NOMO-1 treated with DMSO at 0.1 percent for 48 hours (cell line): ENCODE measurements around the gene FCER2.
A peak's percentile ranks its signal among the peaks of the same experiment; 100 is the strongest.
"Not testable (repeated sequence)": the region's sequence is repeated elsewhere in the genome, so short reads cannot be mapped to it uniquely, and the experiment has no call there.

Experiments used
- DNase-seq: peaks from one replicate; lab custom pipeline; 2025; ENCODE audit not compliant: unreplicated experiment; lab: John Stamatoyannopoulos, UW

Gene FCER2, protein sequence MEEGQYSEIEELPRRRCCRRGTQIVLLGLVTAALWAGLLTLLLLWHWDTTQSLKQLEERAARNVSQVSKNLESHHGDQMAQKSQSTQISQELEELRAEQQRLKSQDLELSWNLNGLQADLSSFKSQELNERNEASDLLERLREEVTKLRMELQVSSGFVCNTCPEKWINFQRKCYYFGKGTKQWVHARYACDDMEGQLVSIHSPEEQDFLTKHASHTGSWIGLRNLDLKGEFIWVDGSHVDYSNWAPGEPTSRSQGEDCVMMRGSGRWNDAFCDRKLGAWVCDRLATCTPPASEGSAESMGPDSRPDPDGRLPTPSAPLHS

DNA sequence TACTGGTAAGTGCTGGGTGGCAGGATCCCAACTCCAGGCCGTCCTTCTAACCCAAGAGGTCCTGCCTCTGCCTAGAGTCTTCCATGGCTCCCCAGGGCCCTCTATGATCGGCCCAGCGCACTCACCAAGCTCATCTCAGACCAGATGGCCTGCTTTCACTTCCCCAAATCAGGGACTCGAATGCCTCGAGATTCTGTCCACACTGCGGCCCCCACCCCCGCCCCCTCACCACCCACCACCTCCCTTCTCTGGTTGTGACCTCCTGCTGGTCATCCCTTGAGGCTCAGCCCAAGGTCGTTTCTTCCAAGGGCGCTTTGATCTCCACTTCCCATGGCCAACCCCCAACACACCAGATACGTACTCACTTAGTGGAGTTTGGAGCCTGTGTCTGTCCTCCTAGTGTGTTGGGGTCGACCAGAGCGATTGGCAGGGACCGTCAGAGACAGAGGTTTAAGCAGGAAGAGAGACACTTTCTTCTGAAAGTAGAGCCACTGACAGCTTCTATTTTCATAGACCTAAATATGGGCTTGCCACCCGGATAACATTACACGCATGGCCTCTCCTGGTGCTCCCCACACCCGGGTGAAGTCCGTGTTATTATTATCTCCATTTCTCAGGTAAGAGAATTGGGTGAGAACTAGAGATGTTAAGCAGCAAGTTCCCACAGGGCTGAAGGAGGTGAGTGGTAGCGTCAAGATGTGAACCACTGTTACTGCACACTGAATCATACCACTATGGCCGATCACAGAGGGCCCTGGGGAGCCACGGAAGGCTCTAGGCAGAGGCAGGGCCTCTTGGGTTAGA lies at the start of gene FCER2:
Gene FCER2 (minus strand): TSS at position 478 of the 804 bp plus-strand sequence. CDS start 2,371 bp downstream, outside the sequence.
- peak; percentile 63 for DNase-seq

DNA sequence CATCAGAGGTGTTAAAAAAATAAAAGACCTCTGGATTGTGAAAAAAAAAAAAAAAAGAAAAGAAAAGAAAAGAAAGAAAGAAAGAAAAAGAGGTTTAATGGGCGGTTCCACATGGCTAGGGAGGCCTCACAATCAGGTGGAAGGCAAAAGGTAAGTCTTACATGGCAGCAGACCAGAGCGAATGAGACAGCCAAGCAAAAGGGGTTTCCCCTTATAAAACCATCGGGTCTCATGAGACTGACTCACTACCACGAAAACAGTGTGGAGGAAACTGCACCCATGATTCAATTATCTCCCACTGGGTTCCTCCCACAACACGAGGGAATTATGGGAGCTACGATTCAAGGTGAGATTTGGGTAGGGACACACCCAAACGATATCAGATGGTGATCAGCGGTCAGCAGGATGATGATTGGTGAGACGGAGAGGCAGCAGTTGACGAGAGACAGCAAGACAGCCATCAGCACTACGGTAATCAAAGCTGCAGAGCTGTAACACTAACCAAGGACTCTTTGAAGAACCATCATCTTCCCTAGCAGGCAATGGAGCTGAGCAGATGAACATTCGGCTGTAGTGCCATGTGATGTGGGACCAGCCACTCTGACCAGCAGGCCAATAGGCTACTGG lies 49.3 kb upstream of the FCER2 start:
- DNase-seq: no peak

DNA sequence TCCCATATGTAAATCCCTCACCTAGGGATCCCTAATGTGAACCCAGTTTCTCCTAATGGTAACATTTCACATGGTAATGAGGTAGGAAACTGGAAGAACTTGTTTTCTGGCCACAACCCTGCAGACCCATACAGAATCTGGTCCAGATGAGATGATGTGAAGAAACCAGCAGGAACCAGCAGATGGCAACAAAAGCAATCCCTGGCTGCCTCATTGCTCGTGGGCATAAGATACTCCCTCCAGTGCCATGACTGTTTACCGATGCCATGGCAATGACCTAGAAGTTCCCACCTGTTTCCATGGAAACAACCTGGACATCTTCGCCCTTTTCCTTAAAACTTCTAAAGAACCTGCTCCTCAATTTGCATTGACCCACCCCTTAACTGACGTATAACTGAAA lies 46.8 kb upstream of the FCER2 start:
- peak; percentile 6 for DNase-seq

DNA sequence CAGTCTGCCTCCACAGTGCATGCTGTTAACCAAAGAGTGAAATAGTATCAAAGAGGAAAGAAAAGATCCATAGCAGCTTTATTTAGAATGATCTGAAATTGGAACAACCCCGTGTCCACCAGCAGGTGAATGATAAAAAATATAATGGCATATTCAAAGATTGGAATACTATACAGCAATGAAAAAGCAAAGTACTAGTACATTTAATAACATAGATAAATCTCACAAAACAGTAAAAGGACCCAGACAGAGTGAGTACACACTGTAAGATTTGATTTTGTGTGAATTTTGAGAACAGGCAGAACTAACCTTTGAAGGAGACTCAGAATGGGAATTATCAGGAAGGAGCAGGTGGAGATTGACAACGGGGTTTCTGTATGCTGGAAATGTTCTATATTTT lies 46.2 kb upstream of the FCER2 start:
- no peak for DNase-seq

DNA sequence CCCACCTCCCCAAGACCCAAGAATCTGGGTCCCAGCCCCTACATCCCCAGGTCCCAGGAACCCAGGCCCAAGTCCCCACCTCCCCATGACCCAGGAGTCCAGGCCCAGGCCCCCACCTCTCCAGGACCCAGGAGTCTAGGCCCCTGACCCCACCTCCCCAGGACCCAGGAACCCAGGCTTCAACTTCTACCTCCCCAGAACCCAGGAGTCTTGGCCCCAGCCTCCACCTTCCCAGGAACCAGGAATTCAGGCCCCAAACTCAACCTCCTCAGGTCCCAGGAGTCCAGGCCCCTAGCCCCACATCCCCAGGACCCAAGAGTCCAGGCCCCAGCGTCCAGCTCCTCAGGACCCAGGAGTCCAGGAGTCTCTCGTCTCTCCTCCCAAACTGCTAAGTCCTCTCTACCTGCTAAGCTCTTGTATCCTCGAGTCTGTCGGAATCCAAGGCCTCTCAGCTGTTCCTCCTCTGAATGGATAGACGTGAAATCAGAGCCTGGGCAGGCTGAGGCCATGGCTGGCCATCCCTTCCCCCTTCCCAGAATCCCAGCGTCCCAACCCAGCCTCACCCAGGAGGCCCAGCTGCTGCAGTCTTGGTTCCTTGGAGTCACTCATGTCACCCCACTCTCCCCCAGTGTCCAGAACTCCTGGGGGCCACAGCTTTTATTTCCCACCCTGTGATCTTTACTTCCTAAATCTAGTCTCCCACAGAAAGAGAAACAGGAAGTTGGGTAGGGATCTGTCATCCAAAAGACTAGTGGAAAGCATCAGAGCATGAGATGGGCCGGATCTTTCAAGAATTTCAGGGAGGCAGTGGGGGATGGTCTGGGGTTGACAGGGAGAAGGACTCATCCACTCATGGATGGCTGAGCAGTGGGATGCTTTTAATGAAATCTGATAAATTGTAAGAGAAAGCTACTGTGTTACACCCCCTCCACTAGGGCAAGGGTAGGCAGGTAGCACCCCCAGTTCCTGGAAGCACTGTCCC lies 45.3 kb upstream of the FCER2 start, which contains the start of gene CD209:
Gene CD209 (minus strand): TSS at position 632 of the 982 bp plus-strand sequence. CDS start 23 bp downstream, at position 609.
- DNase-seq: peak; percentile 17

DNA sequence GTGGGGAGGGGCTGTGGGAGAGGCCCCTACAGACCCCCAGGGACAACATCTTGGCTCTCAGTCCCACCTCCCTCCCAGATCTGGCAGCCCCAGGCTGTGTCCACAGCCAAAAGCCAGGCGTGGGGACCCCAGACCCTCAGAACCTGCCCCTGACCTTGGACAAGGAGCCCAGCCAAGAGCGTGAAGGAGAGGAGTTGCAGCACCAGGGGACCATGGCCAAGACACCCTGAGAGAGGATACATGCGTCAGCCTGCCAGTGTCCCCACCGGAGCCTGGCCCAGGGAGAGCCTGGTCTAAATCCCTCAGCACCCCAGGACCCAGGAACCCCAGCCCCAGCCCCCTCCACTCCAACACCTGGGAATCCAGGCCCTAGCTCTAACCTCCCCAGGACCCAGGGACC lies 44.4 kb upstream of the FCER2 start:
- DNase-seq: not testable (repeated sequence)

DNA sequence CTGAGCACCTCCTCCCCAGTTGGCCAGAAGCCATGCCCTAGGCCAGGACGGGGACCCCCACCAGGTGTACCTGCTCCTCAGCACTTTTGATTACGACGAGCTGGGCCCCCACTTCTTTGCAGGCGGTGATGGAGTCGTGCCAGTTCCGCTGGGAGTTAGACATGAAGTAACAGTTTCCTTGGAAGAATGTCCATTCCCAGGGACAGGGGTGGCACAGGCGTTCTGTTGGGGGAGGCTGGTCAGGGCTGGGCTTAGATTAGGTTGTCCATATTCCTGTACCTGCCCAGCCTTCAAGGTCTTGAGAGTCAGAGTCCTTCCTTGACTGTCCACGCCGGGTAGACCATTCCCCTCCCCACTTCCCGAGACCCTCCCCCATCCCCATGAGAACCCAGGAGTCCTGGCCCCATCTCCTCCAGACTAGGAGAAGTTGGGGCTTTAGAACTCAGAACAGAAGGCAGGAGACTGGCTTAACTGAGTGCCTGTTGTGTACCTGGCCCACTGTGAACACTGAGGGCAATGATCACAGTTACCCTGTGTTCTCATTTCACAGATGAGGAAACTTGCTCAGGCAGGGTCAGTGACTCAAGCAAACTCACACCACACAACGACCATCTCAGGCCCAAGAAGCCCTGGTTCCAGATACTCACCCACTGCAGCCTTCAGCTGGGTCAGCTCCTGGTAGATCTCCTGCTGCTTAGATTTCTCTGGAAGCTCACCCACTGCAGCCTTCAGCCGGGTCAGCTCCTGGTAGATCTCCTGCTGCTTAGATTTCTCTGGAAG lies 43.1 kb upstream of the FCER2 start:
- DNase-seq: no peak

DNA sequence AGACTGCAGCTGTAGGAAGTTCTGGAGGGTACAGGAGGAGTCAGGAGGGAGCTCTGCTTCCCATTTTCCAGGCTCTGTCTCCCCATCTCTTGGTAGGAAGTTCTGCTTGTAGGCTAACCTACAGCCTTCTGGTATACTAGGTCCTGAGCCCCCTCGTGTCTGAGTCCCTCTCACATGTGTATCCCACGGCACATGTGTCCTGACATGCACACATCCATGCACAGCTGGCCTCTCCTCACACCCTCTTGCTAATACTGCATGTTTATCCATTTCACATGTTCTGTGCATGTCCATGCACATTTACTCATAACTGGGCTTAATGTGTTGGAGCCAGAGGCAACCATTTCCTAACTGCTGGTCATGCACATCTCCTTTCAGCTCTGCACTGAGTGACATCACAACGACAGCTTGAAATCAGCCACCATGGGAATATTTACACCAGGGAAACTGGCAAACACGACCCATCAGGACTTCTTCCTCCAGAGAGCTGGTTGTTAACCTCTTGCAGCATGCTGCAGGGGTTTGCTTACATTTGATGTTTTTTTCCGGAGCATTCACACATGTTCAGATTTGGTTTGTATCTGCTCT lies 42.4 kb upstream of the FCER2 start:
- no peak for DNase-seq

DNA sequence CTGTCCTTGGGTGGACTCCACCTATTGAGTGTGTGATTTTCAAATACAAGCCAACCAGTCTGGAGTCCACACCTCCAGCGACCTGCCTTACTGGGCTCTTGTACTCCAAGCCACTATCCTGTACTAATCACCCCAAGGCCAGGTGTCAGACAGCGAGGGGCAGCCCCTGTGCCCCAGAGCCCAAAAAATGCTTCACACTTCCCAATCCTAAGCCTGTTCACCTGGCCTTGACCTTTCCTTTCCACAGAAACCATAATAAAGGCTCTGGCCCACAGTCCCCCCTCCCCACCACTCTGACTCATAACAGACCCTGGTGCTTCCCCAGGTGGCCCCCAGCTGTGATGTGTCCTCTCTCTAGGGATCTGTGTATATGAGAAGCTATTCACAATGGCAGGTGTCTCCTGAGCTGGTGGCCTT lies 41.5 kb upstream of the FCER2 start:
- no peak for DNase-seq

DNA sequence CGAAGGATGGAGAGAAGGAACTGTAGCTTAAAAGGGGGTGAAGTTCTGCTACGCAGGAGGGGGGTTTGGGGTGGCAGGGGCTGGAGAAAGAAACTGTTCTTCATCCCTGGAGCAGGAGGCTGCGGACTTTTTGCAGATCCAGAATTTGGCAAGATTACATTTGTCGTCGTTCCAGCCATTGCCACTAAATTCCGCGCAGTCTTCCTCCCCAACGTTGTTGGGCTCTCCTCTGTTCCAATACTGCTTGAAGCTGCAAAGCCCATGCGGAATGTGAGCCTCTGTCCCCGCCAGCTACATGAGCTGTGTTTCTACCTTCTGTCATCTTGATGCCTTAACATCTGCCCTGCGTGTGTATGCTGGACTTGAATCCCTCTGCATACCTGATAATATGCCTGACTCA lies 41.1 kb upstream of the FCER2 start:
- DNase-seq: no peak

DNA sequence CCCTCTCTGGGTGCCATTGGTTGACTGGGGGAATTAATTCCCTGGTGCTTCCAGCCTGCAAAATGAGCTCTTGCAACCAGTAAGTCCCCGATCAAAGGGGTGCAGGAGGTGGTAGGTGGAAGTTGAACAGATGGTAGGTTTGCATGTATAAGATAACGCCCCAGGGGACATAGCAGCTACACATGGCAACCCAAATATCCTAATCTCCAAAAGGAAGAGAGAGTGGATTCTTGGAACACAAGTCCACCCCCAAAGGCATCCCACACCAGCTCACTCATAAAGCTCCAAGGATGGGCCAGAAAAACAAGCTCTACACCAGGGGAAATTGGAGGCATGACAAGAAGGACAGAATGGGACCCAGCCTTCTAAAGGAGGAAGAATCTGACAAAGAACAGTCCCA lies 40.6 kb upstream of the FCER2 start:
- DNase-seq: no peak

DNA sequence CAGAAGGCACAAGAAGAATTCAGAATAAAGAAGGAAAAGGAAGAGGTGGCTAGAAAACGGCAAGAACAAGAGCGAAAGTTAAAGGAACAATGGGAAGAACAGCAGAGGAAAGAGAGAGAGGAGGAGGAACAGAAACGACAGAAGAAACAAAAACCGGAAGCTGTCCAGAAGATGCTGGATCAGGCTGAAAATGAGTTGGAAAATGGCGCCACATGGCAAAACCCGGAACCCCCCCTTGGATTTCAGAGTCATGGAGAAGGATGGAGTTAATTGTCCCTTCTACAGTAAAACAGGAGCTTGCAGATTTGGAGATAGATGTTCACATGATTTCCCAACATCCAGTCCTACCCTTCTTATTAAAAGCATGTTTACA lies 38.7 kb upstream of the FCER2 start:
- DNase-seq: peak; percentile 45

DNA sequence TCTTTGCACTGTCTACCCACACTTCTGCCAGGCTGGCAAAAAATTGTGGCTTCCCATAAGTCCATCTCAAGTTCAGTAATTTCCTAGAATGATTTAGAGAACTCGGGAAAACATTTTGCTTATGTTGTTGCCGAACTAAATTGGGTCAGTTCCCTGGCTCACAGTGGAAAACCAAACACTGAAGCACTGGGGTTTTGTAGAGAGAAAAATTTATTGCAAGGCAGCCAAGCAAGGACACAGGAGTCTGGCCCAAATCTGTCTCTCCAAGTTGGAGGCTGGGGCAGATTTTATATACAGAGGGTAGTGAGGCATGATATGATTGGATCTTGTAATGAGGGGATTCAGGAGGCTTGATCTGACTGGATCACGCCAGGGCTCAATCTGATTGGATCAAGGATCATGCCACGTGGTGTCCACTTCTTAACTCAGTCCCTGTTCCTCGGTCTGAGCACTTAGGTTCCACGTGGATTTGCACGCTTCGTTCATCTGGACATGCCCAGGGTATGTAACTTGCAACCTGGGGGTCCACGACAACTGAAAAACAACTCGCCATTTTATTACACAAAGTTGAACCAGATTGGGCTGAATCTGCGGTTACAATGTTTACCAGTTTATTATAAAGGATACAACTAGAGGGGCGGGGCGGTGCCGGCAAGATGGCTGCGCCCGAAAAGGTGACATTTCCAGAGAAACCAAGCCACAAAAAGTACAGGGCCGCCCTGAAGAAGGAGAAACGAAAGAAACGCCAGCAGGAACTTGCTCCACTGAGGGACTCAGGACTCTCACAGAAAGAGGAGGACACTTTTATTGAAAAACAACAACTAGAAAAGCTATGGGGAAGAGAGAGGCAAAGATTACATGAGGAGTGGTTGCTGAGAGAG lies 38.1 kb upstream of the FCER2 start:
- peak; percentile 45 for DNase-seq

DNA sequence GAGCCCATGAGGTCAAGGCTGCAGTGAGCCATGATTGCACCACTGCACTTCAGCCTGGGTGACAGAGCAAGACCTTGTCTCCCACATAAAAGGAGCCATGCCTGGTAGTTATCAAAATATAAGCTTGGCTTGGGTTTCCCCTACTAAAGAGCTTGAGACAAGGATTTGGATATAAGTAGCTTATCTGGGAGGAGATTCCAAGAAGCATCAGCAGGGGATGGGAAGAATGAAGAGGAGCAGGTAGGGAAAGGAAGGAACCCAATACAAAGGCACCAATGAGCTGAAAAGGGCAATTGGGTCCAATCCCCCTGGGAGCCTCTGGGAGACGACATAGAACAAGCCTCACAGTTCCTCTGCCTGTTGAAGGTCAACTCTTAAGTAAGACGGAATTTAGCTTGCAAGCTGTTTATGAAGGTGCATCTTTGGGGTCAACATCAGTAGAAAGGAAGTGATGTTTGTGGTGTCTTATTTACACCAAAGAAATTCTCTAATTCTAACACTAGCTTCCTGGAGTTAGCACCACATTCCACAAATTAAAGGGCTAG lies 37.4 kb upstream of the FCER2 start:
- DNase-seq: no peak

DNA sequence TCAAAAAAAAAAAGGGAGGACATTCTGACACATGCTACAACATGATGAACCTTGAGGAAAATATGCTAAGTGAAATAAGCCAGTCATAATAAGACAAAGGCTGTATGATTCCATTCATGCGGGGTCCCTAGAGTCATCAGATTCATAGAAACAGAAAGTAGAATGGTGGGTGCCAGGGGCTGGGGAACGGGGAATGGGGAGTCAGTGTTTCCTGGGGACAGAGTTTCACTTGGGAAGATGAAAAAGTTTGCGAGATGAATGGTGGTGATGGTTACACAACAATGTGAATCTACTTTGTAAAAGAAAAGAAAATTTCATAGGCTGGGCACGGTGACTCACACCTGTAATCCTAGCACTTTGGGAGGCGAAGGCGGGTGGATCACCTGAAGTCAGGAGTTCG lies 36.1 kb upstream of the FCER2 start:
- no peak for DNase-seq

DNA sequence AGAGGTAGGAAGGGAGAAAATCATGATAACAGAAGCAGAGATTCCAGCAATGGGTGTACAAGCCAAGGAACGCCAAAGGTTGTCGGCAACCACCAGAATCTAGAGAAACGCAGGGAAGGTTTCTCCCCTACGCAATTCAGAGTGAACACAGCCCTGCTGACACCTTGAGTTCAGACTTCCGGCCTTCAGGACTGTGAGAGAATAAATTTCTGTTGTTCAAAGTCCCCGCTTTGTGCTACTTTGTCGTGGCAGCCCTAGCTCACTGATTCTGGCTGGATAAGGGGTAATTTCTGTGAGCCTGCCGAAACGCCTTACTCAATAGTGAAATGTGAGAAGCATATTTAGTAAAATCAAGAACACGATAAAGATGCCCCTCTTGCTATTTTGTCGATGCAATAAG lies 35.3 kb upstream of the FCER2 start:
- no peak for DNase-seq

DNA sequence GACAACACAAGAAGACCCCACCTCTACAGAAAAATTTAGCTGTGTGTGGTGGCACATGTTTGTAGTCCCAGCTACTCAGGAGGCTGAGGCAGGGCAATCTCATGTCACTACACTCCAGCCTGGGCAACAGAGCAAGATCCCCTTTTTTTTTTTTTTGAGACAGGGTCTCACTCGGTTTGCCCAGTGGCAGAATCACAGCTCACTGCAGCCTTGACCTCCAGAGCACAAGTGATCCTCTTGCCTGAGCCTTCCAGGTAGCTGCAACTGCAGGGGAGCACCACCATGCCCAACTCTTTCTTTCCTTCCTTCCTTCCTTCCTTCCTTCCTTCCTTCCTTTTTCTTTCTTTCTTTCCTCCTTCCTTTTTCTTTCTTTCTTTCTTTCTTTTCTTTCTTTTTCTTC lies 34.2 kb upstream of the FCER2 start:
- DNase-seq: no peak
